K562 (cell line): ENCODE data around the gene LRRC4C.

Source experiments
- EGR1 ChIP-seq: fragments of 450-650 bp; conservative IDR thresholded peaks from 2 replicates; pipeline ENCODE4 v1.6.1; 2017; ENCODE audit warnings: mild to moderate bottlenecking
- EP300 ChIP-seq: IDR thresholded peaks from 2 replicates; pipeline ENCODE4 v1.6.1; 2012; ENCODE audit warnings: low read length, improper control_type of control experiment
- GTF2F1 ChIP-seq: IDR thresholded peaks from 2 replicates; pipeline ENCODE4 v1.6.1; 2011; ENCODE audit warnings: low read depth, low read length, improper control_type of control experiment
- HSF4 ChIP-seq: fragments of 250-450 bp; sonication (Bioruptor Pico); IDR thresholded peaks from 2 replicates; pipeline ENCODE4 v2.1.2; 2022; ENCODE audit warnings: mild to moderate bottlenecking, moderate library complexity, borderline replicate concordance
- LARP7 ChIP-seq: fragments of 450-650 bp; IDR thresholded peaks from 2 replicates; pipeline ENCODE4 v1.6.1; 2016
- POLR2AphosphoS5 ChIP-seq: IDR thresholded peaks from 2 replicates; pipeline ENCODE4 v1.6.1; 2011; ENCODE audit warnings: mild to moderate bottlenecking, low read depth, low read length, moderate library complexity; ENCODE audit not compliant: control insufficient read depth, insufficient read depth
- SP1 ChIP-seq: sonication (generic); formaldehyde crosslinking; IDR thresholded peaks from 2 replicates; pipeline ENCODE4 v1.8.1; 2022; ENCODE audit warnings: mild to moderate bottlenecking, missing genetic modification reagents
- STAT5B ChIP-seq: fragments of 250-450 bp; sonication (Bioruptor Pico); IDR thresholded peaks from 2 replicates; pipeline ENCODE4 v1.8.0; 2021; ENCODE audit warnings: mild to moderate bottlenecking, inconsistent platforms
- ZC3H11A ChIP-seq: IDR thresholded peaks from 2 replicates; pipeline ENCODE4 v1.6.1; 2012; ENCODE audit warnings: low read depth, low read length, improper control_type of control experiment
- ZNF324 ChIP-seq: fragments of 250-450 bp; sonication (Bioruptor Pico); IDR thresholded peaks from 2 replicates; pipeline ENCODE4 v1.4.0; 2020; ENCODE audit warnings: mild to moderate bottlenecking
- TF ChIP-seq, protein P1 (sequence below), 2 experiments: fragments of 450-650 bp; formaldehyde crosslinking in 1 of 2; IDR thresholded peaks; 2 replicates each; pipeline versions ENCODE4 v1.4.0 to v1.6.1; 2014 to 2020; ENCODE audit warnings: mild to moderate bottlenecking in 2 of 2, borderline replicate concordance in 1 of 2, low read depth in 1 of 2

DNA sequence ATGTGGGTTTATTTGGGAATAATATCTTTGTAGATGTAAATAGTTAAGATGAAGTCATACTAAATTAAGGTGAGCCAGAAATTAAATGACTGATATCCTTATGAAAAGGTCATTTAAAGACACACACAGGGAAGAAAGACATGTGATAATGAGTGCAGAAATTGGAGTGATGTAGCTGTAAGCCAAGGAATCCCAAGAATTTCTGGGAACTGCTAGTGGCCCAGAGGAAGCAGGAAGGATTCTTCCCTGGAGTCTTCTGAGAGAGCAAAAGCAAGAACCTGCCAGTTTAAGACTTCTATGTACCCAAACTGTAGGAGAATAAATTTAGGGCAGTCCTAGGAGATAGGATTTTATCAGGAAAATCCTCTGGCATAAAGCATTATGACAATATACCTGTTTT is 66.9 kb downstream of the LRRC4C start:
- TF ChIP-seq POLR2AphosphoS5 = no peak
- TF ChIP-seq HSF4 (CRISPR knock-in tag) = no peak
- TF ChIP-seq EGR1 = no peak
- TF ChIP-seq, protein P1, sequence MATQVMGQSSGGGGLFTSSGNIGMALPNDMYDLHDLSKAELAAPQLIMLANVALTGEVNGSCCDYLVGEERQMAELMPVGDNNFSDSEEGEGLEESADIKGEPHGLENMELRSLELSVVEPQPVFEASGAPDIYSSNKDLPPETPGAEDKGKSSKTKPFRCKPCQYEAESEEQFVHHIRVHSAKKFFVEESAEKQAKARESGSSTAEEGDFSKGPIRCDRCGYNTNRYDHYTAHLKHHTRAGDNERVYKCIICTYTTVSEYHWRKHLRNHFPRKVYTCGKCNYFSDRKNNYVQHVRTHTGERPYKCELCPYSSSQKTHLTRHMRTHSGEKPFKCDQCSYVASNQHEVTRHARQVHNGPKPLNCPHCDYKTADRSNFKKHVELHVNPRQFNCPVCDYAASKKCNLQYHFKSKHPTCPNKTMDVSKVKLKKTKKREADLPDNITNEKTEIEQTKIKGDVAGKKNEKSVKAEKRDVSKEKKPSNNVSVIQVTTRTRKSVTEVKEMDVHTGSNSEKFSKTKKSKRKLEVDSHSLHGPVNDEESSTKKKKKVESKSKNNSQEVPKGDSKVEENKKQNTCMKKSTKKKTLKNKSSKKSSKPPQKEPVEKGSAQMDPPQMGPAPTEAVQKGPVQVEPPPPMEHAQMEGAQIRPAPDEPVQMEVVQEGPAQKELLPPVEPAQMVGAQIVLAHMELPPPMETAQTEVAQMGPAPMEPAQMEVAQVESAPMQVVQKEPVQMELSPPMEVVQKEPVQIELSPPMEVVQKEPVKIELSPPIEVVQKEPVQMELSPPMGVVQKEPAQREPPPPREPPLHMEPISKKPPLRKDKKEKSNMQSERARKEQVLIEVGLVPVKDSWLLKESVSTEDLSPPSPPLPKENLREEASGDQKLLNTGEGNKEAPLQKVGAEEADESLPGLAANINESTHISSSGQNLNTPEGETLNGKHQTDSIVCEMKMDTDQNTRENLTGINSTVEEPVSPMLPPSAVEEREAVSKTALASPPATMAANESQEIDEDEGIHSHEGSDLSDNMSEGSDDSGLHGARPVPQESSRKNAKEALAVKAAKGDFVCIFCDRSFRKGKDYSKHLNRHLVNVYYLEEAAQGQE (IDR thresholded peaks at IDR 0.05; ENCODE audit: borderline replicate concordance) = no peak
- TF ChIP-seq, protein P1 (CRISPR knock-in tag; IDR thresholded peaks at IDR 0.05; ENCODE audit: low read depth) = no peak
- TF ChIP-seq EP300 = no peak
- no peak for TF ChIP-seq STAT5B
- TF ChIP-seq LARP7 = no peak
- no peak for TF ChIP-seq GTF2F1
- TF ChIP-seq ZC3H11A = no peak
- TF ChIP-seq ZNF324 (CRISPR knock-in tag) = no peak
- no peak for TF ChIP-seq SP1 (CRISPR knock-in tag)
